ENCODE measurements around the gene WDR12. TPM values are rescaled to one million over a fixed set of nuclear protein-coding genes. Genes with fewer than 3 reads are reported as not detected.
A peak's percentile ranks its signal among the peaks of the same experiment; 100 is the strongest.

WDR12 gene
- total and polyA plus RNA-seq, 2 of the 13 experiments (the other 11 are each of a cell fraction or from before 2014, with no cell fraction given) = 94.4 to 216 TPM

DNA sequence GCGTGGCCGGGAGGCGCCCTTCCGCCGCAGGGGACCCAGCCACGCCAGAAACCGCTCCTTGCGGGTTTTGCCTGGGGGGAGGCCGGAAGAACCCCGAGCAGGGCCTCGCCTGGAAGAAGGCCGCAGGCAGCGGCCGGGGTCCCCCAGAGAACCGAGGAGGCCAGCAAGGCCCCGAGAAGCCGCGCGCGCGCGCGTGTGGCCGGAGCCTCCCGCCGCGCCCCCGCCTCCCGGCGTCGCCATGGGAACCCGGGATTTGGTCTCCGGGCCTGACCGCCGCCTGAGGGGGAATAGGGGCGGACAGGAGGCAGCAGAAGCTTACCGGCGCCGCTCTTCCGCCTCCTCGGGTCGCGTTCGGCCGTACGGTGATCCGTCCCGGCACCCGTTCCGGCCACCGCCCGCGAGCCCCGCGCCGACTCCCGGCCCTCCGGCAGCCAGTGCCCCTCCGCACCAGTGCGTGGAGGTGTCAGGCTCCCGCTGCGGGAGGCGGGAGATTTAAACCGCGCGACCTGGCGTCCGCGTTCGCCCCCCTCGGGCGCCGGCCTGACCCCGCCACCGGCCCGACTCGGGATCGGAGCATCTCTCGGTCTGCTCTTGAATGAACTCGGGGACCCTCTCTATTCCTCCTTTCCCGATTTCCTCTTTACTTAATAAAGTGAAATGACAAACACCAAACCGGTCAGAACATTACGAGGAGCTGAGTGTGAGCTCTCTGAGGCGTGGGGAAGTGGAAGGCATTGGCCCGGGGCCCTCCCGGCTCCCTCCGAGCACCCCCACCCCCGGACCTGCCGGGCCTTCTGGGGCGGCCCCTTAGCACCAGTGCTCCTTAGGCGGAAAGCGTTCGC, 40.0 kb downstream of the WDR12 start, which contains the start of gene ICA1L (continued):
- TF ChIP-seq, protein P1, sequence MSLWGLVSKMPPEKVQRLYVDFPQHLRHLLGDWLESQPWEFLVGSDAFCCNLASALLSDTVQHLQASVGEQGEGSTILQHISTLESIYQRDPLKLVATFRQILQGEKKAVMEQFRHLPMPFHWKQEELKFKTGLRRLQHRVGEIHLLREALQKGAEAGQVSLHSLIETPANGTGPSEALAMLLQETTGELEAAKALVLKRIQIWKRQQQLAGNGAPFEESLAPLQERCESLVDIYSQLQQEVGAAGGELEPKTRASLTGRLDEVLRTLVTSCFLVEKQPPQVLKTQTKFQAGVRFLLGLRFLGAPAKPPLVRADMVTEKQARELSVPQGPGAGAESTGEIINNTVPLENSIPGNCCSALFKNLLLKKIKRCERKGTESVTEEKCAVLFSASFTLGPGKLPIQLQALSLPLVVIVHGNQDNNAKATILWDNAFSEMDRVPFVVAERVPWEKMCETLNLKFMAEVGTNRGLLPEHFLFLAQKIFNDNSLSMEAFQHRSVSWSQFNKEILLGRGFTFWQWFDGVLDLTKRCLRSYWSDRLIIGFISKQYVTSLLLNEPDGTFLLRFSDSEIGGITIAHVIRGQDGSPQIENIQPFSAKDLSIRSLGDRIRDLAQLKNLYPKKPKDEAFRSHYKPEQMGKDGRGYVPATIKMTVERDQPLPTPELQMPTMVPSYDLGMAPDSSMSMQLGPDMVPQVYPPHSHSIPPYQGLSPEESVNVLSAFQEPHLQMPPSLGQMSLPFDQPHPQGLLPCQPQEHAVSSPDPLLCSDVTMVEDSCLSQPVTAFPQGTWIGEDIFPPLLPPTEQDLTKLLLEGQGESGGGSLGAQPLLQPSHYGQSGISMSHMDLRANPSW (CRISPR knock-in tag; IDR thresholded peaks at IDR 0.05; ENCODE audit: borderline replicate concordance) = no peak; the same call in 1 of the 2 replicates
- TF ChIP-seq ETV6 (CRISPR knock-in tag; conservative IDR thresholded peaks at IDR 0.05) (peak; percentile 84; the same call in 1 of the 2 replicates), ZSCAN31 (CRISPR knock-in tag; IDR thresholded peaks at IDR 0.05; ENCODE audit: low read depth) (peak; percentile 86), HNRNPLL (IDR thresholded peaks at IDR 0.05; ENCODE audit: low read depth, low read length, poor library complexity, severe bottlenecking) (peak; percentile 76), MLLT10 (CRISPR knock-in tag; IDR thresholded peaks at IDR 0.05) (no peak), MBNL3 (CRISPR knock-in tag; conservative IDR thresholded peaks at IDR 0.05) (no peak), GZF1 (CRISPR knock-in tag; IDR thresholded peaks at IDR 0.05) (no peak), SMAD1 (CRISPR knock-in tag; IDR thresholded peaks at IDR 0.05; ENCODE audit: borderline replicate concordance, low read depth) (no peak), ARHGAP35 (CRISPR knock-in tag; IDR thresholded peaks at IDR 0.05; ENCODE audit: borderline replicate concordance) (peak; percentile 80), ZBTB1 (CRISPR knock-in tag; IDR thresholded peaks at IDR 0.05; ENCODE audit: borderline replicate concordance) (peak; percentile 60; the same call in 1 of the 2 replicates), NAIF1 (CRISPR knock-in tag; IDR thresholded peaks at IDR 0.05; ENCODE audit: borderline replicate concordance) (no peak), LCORL (IDR thresholded peaks at IDR 0.05) (no peak), LCORL (CRISPR knock-in tag; IDR thresholded peaks at IDR 0.05) (peak; percentile 27; the same call in 1 of the 2 replicates), ZBTB4 (CRISPR knock-in tag; IDR thresholded peaks at IDR 0.05; ENCODE audit: borderline replicate concordance) (no peak), ZNF7 (CRISPR knock-in tag; IDR thresholded peaks at IDR 0.05) (no peak), ZNF335 (CRISPR knock-in tag; IDR thresholded peaks at IDR 0.05) (no peak), ZNF558 (CRISPR knock-in tag; IDR thresholded peaks at IDR 0.05; ENCODE audit: borderline replicate concordance) (no peak), ZNF333 (CRISPR knock-in tag; IDR thresholded peaks at IDR 0.05; ENCODE audit: borderline replicate concordance) (peak; percentile 82; the same call in 1 of the 2 replicates), SRY (CRISPR knock-in tag; IDR thresholded peaks at IDR 0.05) (no peak; the same call in 1 of the 2 replicates)
- TF ChIP-seq, protein P2, sequence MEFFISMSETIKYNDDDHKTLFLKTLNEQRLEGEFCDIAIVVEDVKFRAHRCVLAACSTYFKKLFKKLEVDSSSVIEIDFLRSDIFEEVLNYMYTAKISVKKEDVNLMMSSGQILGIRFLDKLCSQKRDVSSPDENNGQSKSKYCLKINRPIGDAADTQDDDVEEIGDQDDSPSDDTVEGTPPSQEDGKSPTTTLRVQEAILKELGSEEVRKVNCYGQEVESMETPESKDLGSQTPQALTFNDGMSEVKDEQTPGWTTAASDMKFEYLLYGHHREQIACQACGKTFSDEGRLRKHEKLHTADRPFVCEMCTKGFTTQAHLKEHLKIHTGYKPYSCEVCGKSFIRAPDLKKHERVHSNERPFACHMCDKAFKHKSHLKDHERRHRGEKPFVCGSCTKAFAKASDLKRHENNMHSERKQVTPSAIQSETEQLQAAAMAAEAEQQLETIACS (CRISPR knock-in tag; IDR thresholded peaks at IDR 0.05) = peak; percentile 83
- TF ChIP-seq, protein P3, sequence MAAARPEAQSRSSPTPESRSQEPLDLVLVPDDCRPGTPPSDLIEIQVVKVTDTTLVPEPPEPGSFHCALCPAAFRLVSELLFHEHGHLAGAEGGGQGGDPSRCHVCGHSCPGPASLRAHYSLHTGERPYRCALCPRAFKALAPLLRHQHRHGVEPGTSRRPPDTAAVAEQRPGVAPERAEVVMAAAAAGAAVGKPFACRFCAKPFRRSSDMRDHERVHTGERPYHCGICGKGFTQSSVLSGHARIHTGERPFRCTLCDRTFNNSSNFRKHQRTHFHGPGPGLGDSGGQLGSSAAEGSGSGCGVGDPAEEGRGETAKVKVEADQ (CRISPR knock-in tag; IDR thresholded peaks at IDR 0.05; ENCODE audit: borderline replicate concordance) = 0 out of 2 replicates have a peak, but pooled peaks have one; percentile 51
